T-helper 2 cell treated with Interferon-gamma antibody and Interleukin-4, amounts not matched to agents 5 μg/mL and 100 μg/mL, for 36 hours (primary cell): Measurements from ENCODE around the gene ATF6B.
"Not testable (repeated sequence)": the region's sequence is repeated elsewhere in the genome, so short reads cannot be mapped to it uniquely, and the experiment has no call there.

Source experiments
- DNase-seq: peaks from one replicate; pipeline ENCODE4 v3.0.0; 2021; ENCODE audit warnings: low spot score
- H3K27ac Mint-ChIP-seq: one replicate; pipeline ENCODE4 v1.8.0; 2021; ENCODE audit warnings: mild to moderate bottlenecking, mixed read lengths
- H3K27me3 Mint-ChIP-seq: one replicate; pipeline ENCODE4 v1.8.0; 2021; ENCODE audit warnings: low read depth, mixed read lengths
- H3K36me3 Mint-ChIP-seq: one replicate; pipeline ENCODE4 v1.8.0; 2021; ENCODE audit warnings: low read depth, mixed read lengths
- H3K4me1 Mint-ChIP-seq: one replicate; pipeline ENCODE4 v1.8.0; 2021; ENCODE audit warnings: low read depth, mixed read lengths
- H3K4me3 Mint-ChIP-seq: one replicate; pipeline ENCODE4 v1.8.0; 2022; ENCODE audit warnings: mild to moderate bottlenecking, moderate library complexity, mixed read lengths
- H3K9me3 Mint-ChIP-seq: one replicate; pipeline ENCODE4 v1.8.0; 2021; ENCODE audit warnings: mixed read lengths

The ATF6B gene

DNA sequence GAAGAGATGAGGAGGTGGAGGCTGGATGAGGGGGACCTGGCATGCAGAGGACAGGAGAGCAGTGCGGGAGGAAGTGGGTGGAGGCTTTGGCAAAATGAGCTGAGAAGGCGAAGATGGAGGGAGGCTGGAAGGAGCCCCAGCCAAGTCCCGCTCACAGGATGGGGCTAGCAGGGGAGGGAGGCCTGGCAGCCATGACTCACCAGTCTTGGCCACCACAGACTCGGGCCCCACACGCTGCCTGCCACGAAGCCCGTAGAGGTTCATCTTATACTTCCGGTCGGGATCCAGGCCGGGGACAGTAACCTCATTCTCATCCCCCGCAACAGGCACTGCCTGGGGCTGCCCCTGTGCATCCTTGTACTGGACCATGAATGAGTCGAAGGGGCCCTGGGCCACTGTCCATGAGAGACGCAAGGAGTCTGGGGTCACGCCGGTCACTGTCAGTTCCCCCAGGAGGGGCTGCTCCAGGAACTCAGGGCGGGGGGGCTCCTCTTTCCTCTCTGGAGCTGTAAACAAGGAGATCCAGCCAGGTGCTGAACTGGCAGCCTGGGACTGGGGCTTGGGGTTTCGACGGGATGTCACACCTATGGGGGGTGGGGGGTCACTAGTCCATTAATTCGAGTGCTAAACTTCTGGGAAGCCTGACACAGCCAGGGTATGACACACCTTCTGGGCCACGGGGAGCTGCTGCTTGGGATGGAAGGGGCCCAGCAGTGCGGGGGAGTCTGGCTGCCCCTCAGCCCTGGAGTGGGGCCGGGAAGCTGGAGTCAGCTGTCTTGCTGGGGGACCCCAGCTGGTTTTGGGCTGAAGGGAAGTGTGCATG is 46.7 kb downstream of the ATF6B start:
- DNase-seq: no peak
- H3K36me3 Mint-ChIP-seq: no peaks in the 10 kb centered on the region
- H3K4me3 Mint-ChIP-seq: no peak overlapping the region
- H3K4me1 Mint-ChIP-seq: peaks cover under 1% of the 10 kb centered on the region
- peaks cover 16% of the 10 kb centered on the region for H3K27me3 Mint-ChIP-seq
- H3K9me3 Mint-ChIP-seq: no peaks in the 10 kb centered on the region
- H3K27ac Mint-ChIP-seq: no peak overlapping the region

DNA sequence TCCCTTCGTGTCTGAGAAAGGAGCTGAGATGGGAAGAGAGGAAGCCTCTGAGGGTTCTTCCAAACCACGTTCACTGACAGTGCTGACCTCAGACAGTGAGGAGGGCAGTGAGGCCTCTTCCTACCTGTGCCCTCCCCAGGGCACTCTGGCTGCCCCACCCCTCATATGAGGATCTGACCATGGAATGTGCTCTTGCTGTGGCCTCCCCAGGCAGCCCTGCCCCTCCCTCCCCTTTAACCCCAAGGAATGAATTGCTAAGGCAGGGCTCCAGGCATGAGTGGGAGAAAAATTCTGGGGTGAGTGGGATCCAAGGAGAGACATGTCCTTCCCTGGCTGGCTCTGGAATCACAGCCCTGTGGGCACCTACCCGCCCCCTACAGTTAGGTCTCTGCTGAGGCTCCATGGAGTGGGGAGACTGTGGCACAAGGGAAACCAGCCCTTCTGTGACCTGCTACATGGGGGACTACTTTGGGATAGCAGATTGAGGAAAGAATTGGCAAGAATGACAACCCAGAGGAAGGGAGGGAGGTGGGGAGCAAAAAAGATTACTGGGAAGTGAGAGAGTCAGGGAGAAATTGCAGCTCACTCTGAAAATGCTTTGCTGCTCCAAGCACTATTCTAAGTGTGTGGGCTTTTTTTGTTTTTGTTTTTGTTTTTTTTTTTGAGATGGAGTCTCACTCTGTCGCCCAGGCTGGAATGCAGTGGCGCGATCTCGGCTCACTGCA is 48.3 kb downstream of the ATF6B start:
- no peaks in the 10 kb centered on the region for H3K9me3 Mint-ChIP-seq
- H3K27ac Mint-ChIP-seq: no peak overlapping the region
- no peak for DNase-seq
- H3K4me1 Mint-ChIP-seq: no peaks in the 10 kb centered on the region
- no peaks in the 10 kb centered on the region for H3K36me3 Mint-ChIP-seq
- H3K27me3 Mint-ChIP-seq: peaks cover 12% of the 10 kb centered on the region
- no peak overlapping the region for H3K4me3 Mint-ChIP-seq

DNA sequence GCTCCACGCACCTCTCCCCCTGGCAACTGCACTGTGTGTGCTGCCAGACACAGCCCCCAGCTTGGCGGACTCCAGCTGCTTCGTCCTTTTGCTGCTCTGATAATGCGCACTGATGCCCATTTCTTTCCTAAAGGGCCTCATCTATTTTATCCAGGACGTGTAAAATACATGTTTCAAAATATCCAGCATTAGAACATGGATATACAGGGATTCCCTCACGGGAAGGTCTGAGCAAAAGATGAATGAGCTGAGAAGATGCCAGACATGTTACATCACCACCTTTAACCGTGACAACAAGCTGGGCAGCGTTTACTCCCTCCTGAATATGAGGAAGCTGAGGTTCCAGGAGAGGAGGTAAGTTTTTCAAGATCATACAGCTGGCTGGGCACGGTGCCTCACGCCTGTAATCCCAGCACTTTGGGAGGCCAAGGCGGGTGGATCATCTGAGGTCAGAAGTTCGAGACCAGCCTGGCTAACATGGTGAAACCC is 51.7 kb downstream of the ATF6B start:
- H3K9me3 Mint-ChIP-seq: no peaks in the 10 kb centered on the region
- no peak overlapping the region for H3K4me3 Mint-ChIP-seq
- no peak overlapping the region for H3K27ac Mint-ChIP-seq
- peaks cover 4% of the 10 kb centered on the region for H3K27me3 Mint-ChIP-seq
- no peak for DNase-seq
- H3K36me3 Mint-ChIP-seq: no peaks in the 10 kb centered on the region
- H3K4me1 Mint-ChIP-seq: no peaks in the 10 kb centered on the region

DNA sequence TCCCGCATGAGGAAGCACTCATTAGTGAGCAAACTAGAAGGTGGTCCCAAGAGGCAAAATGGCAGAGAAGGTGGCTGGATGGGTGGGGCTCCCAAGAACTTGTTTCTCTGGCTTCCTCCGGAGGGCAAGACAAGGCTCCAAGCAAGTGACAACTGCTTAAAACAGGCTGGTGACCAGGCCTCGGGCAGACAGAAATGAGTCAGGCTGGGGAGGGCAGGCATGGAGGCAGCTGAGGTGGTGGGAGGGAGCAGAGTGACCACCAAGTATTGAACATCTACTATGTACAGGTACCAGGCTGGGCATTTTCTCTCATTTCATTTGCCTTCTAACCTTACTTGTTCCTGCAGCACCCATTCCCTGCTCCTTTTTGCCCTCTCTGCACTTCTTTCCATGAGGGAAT is 52.3 kb downstream of the ATF6B start:
- Mint-ChIP-seq H3K27me3 (peaks cover 4% of the 10 kb centered on the region), H3K27ac (no peak overlapping the region), H3K4me1 (no peaks in the 10 kb centered on the region), H3K9me3 (no peaks in the 10 kb centered on the region), H3K36me3 (no peaks in the 10 kb centered on the region), H3K4me3 (no peak overlapping the region)
- no peak for DNase-seq

DNA sequence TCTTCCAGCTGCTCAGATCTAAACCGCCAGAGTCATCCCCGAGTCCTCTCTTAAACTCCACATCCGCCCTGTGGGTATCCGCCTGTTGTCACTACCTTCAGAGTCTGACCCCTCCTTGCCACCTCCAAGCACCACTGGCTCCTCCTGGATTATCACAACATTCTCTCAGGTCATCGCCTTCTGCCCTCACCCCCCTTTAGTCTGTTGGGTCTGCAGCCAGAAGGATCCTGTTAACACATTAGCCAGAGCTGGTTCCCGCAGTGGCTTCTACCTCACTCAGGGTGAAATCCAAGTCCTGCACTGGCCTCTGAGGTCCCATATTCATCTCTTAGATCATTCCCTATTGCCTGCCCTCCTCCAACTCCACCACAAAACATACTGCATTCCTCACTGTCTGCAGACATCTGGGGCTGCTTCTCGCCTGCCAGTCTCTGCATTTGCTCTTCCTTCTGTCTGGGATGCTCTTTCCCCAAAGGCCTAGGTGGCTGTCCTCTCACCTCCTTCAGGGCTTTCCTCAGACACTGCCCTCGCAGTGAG is 53.0 kb downstream of the ATF6B start:
- DNase-seq: no peak

DNA sequence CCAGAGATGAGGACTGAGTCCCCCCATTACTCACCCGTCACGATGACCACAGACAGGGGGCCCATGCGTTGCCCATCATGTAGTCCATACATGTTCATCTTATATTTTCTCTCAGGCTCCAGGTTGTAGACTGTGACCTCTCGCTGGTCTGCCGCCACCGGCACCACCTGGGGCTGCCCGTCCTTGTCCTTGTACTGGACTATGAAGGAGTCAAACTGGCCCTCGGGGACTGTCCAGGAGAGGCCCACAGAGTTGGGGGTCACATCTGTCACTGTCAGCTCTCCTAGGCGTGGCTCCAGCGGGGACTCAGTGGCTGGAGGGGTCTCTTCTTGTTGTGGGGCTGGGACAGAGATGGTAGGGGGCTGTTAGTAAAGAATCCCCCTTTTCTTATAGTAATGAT is 54.4 kb downstream of the ATF6B start:
- H3K36me3 Mint-ChIP-seq: no peaks in the 10 kb centered on the region
- no peaks in the 10 kb centered on the region for H3K4me1 Mint-ChIP-seq
- H3K9me3 Mint-ChIP-seq: no peaks in the 10 kb centered on the region
- H3K4me3 Mint-ChIP-seq: no peak overlapping the region
- H3K27me3 Mint-ChIP-seq: peaks cover 4% of the 10 kb centered on the region
- no peak overlapping the region for H3K27ac Mint-ChIP-seq
- no peak for DNase-seq

More for the DNA sequence above, 53.0 kb downstream of the ATF6B start:
- no peak overlapping the region for H3K27ac Mint-ChIP-seq
- no peaks in the 10 kb centered on the region for H3K9me3 Mint-ChIP-seq
- no peak overlapping the region for H3K4me3 Mint-ChIP-seq
- H3K27me3 Mint-ChIP-seq: peaks cover 4% of the 10 kb centered on the region
- H3K4me1 Mint-ChIP-seq: no peaks in the 10 kb centered on the region
- H3K36me3 Mint-ChIP-seq: no peaks in the 10 kb centered on the region

DNA sequence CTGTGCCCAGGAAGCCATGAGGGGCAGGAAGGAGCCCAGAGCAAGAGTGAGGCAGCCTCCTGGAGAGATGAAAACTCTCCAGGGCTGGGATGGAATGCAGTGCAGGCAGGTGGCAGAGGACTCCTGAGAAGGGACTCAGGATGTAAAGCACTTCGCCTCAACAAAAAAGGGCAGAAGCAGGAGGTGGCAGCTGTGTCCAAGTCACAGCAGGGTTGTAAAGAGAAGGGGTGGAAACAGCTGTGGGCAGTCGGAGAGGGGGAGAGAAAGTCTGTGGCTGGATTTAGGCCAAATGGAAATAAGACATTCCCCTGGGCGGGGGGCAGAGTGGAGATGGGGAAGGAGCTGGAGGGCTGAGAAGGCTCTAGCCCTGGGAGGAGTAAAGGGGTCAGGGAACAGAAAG is 54.9 kb downstream of the ATF6B start:
- Mint-ChIP-seq H3K4me3 (no peak overlapping the region), H3K9me3 (no peaks in the 10 kb centered on the region), H3K27me3 (peaks cover 4% of the 10 kb centered on the region), H3K36me3 (no peaks in the 10 kb centered on the region), H3K4me1 (no peaks in the 10 kb centered on the region), H3K27ac (no peak overlapping the region)
- DNase-seq: no peak

DNA sequence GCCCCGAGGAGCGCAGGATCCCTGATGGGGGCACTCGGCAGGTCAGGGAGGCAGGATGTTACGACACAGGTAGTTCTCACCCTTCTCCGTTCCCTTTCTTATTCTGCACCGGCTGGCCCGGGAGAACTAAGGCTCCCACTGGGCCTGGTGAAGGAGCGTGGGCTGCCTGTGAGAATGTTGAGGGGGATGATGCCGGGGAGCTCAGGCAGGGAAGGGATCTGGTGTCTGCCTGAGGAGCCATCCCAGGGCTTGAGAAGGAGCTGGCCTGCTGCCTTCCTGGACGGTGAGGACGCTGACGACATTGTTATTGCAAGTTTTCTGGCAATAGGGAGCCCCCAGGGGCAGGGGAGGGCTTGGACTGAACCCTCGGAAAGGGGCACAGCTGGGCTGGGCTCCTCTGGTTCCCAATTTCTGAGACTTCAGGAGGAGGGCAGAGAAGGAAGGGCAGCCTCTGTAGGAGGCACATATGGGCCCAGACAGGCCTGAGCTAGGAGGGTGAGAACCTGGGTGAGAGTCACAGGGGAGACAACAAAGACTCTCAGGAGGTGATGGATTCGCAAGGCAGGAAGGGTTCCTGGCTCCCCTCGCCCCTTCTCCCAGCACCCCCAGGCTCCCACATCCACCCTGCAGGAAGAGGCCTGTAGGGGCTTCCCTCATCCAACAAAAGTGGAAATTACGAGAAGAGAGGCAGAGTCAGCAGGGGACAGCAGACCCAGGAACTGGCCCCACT is 57.1 kb downstream of the ATF6B start:
- Mint-ChIP-seq H3K9me3 (no peaks in the 10 kb centered on the region), H3K4me3 (no peak overlapping the region), H3K36me3 (no peaks in the 10 kb centered on the region), H3K27ac (no peak overlapping the region), H3K4me1 (no peaks in the 10 kb centered on the region), H3K27me3 (no peaks in the 10 kb centered on the region)
- DNase-seq: no peak

DNA sequence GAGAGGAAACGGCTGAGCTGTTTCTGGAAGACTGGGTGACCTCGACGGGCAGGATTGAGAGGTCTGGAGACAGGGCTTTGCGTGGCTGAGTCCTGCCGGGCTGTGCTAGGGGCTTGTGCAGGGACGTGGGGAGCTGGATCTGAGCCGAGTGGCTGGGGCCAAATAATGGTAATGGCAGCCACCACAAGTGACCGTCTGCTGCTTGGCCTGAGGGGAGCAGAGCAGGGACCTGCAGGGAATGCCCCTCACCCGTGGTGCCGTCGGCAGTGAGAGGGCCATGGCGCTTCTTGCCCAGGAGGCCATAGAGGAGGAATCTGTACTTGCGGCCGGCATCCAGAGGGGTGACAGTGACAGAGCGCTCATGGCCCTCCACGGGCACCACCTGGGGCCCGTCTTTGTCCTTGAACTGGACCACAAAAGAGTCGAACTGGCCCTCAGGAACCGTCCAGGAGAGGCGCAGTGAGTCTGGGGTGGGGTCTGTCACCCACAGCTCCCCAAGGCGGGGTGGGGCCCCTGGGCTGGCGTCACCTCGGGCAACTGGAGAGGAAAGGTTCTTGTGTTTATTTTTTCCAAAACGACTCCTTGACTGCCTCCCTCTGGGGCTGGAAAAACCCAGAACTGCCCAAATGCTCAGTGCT is 58.0 kb downstream of the ATF6B start:
- Mint-ChIP-seq H3K27ac (no peak overlapping the region), H3K27me3 (peaks cover 2% of the 10 kb centered on the region), H3K4me3 (no peak overlapping the region), H3K9me3 (no peaks in the 10 kb centered on the region), H3K36me3 (no peaks in the 10 kb centered on the region), H3K4me1 (peaks cover 3% of the 10 kb centered on the region)
- no peak for DNase-seq

DNA sequence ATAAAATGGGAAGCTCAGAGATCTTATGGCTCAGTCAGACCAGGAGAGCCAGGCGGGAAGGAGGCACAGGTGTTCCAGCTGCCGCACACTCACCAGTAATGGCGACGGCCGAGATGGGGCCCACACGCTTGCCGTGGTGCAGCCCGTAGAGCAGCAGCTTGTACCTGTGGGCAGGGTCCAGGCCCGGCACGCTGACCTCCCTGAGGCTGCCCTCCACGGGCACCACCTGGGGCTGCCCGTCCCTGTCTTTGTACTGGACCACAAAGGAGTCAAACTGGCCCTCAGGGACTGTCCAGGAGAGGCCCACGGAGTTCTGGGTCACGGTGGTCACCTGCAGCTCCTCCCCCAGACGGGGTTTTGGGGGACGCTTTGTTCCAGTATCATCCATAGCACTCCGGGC is 58.6 kb downstream of the ATF6B start:
- peaks cover 2% of the 10 kb centered on the region for H3K27me3 Mint-ChIP-seq
- no peak overlapping the region for H3K4me3 Mint-ChIP-seq
- no peaks in the 10 kb centered on the region for H3K36me3 Mint-ChIP-seq
- DNase-seq: no peak
- no peaks in the 10 kb centered on the region for H3K9me3 Mint-ChIP-seq
- no peak overlapping the region for H3K27ac Mint-ChIP-seq
- peaks cover 4% of the 10 kb centered on the region for H3K4me1 Mint-ChIP-seq

DNA sequence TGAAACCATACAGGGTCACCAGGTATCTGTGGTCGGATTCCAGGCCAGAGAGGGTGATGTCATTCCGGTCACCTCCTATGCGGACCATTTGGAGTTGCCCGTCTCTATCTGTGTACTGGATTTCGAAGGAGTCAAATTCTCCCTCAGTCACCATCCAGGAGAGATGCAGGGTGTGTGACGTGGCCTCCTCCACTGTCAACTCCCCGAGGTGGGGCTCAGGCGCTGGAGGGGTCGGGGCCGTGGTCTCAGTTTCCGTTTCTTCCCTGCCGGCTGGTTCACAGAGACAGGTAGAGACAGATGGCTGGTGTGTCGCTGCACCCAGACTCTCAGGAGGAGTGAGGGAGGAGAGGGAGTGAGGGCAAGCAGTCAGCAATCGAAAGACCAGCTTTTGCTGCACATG is 59.2 kb downstream of the ATF6B start:
- Mint-ChIP-seq H3K36me3 (no peaks in the 10 kb centered on the region), H3K27me3 (peaks cover 2% of the 10 kb centered on the region), H3K9me3 (no peaks in the 10 kb centered on the region), H3K4me3 (no peak overlapping the region), H3K4me1 (peaks cover 4% of the 10 kb centered on the region), H3K27ac (no peak overlapping the region)
- DNase-seq: no peak

DNA sequence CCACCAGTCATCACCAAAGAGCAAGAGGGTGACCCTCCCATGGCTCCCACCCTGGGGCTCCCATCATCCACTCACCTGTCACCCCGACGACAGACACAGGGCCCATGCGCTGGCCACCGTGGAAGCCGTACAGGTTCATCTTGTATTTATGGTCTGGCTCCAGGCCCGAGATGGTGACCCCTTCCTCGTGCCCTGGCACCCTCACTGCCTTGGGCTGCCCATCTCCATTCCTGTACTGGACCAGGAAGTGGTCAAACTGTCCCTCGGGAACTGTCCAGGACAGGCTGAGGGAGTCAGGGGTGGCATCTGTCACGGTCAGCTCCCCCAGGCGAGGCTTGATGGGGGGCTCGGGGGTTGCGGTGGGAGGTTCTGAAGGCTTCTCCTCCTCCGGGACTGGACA is 59.7 kb downstream of the ATF6B start:
- not testable (repeated sequence) for H3K27ac Mint-ChIP-seq, H3K27me3 Mint-ChIP-seq, H3K36me3 Mint-ChIP-seq, H3K4me1 Mint-ChIP-seq, H3K9me3 Mint-ChIP-seq, DNase-seq, H3K4me3 Mint-ChIP-seq

DNA sequence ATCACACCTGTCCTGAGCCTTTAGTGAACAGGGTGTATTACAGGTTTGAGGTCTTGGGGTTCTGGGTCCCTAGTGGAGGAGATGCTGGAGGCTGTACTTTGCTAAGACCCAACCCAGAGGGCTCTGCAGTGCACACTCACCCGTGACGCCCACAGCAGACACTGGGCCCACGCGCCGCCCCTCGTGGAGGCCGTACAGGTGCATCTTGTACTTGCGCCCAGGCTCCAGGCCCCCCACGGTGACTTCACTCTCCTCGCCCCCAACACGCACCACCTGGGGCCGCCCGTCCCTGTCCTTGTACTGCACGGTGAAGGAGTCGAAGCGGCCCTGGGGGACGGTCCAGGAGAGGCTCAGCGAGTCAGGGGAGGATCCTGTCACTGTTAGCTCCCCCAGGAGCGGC is 60.5 kb downstream of the ATF6B start:
- not testable (repeated sequence) for H3K27ac Mint-ChIP-seq, H3K27me3 Mint-ChIP-seq, DNase-seq

More for the DNA sequence above, 60.5 kb downstream of the ATF6B start:
- H3K4me1 Mint-ChIP-seq, H3K36me3 Mint-ChIP-seq, H3K4me3 Mint-ChIP-seq, H3K9me3 Mint-ChIP-seq: not testable (repeated sequence)
